ENCODE data around the gene CENPO.

DNA sequence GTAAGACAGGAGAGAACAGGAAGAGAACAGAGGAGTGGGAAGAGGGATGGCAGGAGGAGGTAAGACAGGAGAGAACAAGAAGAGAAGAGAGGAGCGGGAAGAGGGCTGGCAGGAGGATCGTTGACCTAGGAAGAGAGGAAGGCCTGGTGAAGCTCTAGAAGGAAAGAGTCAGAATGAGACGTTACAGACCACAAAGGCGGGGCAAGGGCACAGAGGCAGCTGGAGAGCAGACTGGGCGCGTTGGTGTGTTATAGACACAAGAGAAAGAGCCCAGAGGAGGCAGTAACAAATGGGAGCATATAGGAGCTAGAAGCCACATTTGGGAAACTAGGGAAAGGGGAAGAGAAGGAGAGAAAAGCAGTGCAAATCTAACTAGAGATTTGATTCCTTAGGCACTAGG is 26.6 kb upstream of the CENPO start:
- TF ChIP-seq, protein P1, sequence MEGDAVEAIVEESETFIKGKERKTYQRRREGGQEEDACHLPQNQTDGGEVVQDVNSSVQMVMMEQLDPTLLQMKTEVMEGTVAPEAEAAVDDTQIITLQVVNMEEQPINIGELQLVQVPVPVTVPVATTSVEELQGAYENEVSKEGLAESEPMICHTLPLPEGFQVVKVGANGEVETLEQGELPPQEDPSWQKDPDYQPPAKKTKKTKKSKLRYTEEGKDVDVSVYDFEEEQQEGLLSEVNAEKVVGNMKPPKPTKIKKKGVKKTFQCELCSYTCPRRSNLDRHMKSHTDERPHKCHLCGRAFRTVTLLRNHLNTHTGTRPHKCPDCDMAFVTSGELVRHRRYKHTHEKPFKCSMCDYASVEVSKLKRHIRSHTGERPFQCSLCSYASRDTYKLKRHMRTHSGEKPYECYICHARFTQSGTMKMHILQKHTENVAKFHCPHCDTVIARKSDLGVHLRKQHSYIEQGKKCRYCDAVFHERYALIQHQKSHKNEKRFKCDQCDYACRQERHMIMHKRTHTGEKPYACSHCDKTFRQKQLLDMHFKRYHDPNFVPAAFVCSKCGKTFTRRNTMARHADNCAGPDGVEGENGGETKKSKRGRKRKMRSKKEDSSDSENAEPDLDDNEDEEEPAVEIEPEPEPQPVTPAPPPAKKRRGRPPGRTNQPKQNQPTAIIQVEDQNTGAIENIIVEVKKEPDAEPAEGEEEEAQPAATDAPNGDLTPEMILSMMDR (IDR thresholded peaks at IDR 0.05): no peak
- TF ChIP-seq RFX5 (IDR thresholded peaks at IDR 0.05) (no peak), SMC3 (IDR thresholded peaks at IDR 0.05) (no peak), PBX3 (IDR thresholded peaks at IDR 0.05) (no peak), POLR2A (IDR thresholded peaks at IDR 0.05; ENCODE audit: low read length) (no peak), CHD2 (IDR thresholded peaks at IDR 0.05; ENCODE audit: low read length, partially characterized antibody) (no peak), EP300 (IDR thresholded peaks at IDR 0.05) (no peak), POLR2AphosphoS2 (conservative IDR thresholded peaks at IDR 0.05; ENCODE audit: low read length) (no peak), GATA3 (IDR thresholded peaks at IDR 0.05; ENCODE audit: borderline replicate concordance) (no peak), HOXB5 (CRISPR knock-in tag; IDR thresholded peaks at IDR 0.05) (no peak)
- TF ChIP-seq, protein P2, sequence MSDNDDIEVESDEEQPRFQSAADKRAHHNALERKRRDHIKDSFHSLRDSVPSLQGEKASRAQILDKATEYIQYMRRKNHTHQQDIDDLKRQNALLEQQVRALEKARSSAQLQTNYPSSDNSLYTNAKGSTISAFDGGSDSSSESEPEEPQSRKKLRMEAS (IDR thresholded peaks at IDR 0.05): no peak
